GDM1 (cell line): ENCODE data around the gene TRMT11.

Experiments used
- DNase-seq: peaks from one replicate; lab custom pipeline; 2025; lab: John Stamatoyannopoulos, UW

The TRMT11 gene

DNA sequence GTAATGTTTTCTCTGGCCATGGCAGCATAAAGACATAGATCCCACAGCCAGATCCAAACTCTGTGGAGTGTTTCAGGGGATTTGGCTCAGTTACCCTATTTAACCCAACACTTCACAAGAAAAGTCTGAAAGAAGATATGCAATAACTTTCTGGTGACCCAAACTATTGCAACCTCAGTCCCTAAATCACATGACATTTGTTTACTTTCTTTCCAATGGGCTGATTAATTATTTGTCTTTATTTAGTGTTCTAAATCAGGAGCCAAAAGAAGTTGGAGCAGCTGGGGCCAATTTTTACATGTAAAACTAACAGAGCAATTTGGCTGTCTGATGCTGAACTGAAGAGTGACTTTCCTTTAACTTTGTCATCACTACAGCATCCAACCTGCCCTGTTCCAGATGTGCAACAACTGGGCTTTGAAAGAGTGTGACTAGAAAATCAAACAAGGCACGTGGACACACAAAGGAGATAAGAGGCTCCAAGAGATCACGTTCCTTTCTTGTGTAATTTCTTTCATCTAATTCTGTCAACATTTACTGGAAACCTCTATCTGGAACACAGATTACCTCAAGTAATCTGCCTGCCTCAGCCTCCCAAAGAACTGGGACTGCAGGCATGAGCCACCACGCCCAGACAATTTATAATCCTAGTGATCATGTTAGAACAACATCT, 90.8 kb downstream of the TRMT11 start:
- no peak for DNase-seq

DNA sequence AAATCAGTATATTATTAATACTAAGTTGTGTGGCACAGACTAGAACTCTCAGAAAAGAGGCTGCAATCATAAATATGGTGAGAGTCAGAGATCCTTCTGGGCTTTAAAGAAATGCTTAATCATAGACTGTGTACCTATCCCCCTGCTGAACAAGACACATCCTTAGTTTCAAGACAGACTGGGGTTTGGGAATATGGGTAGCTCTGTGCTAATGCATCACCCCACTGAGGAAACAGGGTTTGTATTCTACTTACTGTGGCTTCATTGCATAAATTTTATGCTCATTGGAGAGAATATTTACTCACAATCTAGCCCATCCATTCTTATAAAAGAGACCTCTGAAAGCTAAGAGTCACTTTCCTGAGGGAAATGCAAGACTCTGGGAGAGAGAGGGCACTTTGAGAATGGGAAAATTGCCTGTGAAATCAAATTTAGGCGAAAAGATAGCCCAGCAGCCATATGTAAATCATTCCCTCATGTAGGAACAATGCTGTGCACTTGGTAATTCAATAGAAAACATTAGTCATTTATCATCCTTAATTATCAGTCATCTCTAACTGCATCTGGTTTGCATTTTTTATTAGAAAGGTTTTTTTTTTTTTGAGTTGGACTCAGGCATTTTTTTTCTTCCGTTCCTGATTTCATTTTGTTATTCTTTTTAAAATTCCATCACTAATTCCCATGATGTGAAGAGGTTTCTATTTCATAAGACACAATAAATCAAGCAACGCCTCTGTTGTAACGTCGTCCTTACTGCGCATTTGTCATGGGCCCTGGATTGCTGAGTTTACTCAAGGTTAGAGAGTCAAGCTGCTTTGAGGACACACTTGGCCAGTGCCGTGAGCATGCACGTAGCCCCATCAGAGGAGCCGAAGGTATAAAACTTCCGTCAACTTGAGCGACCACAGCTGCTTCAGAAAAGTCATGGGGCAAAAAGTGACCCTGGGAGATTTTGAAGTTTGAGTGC, 91.8 kb downstream of the TRMT11 start:
- no peak for DNase-seq

DNA sequence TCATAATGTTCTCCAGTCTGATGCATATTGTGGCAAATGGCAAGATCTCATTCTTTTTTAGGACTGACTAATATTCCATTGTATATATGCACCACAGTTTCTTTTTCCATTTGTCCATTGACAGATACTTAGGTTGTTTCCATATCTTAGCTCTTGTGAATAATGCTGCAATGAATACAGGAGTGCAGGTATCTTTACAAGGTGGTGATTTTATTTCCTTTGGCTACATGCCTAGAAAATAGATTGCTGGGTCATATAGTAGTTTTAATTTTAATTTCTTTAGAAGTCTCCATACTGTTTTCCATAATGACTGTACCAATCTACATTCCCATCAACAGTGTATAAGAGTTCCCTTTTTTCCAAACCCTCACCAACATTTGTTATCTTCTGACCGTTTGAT, 97.5 kb downstream of the TRMT11 start:
- DNase-seq, result no peak

DNA sequence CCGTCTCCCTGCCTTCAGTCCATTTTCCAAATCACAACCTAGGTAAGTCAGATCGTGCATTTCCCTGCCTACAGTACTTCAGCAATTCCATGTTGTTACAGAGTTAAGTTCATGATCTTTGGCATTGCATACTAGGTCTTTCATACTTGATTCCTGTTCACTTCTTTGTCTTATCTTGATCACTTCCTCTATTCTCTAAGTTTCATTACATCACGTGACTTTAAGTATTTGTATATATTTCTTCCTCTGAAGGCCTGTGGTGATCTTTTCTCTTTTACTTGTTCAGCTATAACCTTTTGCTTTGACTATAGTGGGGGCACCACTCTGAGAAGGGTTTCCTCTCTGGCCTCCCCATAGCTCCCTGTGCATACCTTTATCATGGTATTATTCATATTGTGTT, 100.2 kb downstream of the TRMT11 start:
- DNase-seq, result no peak
